GM18873 (cell line): ENCODE measurements around the gene LDLRAD4.

Experiments used
- ATAC-seq: cut with Tn5 transposase; IDR thresholded peaks from one replicate; pipeline ENCODE4 v1.9.1; 2021; ENCODE audit warnings: mild to moderate bottlenecking, moderate library complexity, moderate number of reproducible peaks; ENCODE audit not compliant: unreplicated experiment, low FRiP score

LDLRAD4 gene

DNA sequence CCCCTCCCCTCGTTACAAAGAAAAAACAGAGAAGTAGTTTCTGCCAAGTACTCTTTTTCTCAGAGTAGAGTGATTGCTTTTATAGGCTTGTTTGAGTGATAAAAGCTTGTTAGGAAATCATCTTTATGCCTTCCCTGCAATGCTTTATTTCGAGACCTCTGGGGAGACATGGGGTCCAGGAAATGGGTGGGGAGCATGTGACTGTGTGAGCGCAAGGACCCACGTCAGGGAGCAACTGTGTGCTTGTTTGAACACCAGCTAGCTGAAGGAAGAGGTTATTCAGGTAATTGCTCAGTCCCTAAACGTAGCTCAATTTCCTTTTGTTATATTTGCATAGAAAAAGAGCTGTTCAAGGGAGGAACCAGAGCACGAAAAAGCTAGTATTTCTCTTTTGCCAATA is 320.5 kb downstream of the LDLRAD4 start:
- ATAC-seq = no peak

DNA sequence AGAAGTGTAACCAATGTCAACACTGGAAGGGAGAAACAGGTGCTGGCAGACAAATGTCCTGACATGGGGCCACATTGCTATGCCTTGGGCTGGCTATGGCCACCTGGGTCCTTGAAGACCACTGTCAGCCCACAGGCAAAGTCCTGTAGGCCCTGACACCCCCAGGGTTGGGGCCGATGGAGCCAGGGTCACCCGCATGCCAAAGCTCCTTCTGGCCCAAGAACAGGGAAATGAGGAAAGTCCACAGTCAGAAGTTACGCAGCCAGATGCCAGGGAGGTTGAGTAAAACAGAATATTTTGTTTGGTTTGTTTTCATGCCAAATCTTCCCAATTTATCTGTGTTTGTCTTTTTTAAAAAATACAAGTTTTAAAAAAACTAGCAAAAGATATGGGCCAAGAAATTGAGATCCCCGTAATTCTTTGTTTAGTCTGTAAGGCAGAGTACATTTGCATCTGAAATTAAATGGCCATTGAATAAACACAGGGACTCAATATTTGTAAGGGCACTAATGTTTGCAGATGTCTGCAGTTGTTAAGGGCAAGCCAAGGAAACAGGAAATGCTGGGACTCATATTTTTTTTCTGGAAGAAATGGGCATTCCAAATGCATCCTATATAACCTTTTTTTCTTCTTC is 321.4 kb downstream of the LDLRAD4 start:
- ATAC-seq = no peak

DNA sequence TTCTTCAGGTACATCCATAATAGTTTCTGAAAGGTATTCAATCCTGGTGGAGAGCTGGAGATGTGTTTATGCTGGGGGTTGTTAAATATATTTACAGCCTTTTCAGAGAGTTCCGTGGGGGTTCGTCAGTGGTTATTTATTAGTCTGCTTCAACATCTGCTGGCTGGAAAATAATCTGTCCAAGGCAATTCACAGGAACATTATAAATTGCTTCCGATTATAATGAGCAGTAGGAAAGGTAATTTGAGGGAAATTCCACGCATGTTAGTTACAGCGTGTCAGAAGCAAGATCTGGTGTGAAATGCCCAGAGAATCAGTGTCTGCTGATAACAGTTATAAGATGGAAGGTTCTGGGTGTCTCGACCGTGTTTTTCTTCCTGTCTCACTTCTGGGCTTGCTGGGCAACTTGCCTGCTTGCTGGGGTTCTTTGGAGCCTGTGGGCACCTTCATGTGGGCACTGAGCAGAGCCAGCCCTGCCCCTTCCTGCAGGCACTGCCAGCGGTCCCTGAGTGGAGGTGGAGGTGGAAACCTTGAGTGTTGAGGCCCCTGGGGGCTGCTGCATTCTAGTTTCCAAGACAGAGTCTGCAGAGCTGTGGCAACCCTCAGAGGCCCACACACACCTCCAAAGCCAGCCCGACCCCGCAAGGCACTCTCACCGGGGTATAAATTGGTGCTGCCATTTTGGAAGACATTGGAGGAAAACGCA is 322.1 kb downstream of the LDLRAD4 start:
- ATAC-seq = no peak

DNA sequence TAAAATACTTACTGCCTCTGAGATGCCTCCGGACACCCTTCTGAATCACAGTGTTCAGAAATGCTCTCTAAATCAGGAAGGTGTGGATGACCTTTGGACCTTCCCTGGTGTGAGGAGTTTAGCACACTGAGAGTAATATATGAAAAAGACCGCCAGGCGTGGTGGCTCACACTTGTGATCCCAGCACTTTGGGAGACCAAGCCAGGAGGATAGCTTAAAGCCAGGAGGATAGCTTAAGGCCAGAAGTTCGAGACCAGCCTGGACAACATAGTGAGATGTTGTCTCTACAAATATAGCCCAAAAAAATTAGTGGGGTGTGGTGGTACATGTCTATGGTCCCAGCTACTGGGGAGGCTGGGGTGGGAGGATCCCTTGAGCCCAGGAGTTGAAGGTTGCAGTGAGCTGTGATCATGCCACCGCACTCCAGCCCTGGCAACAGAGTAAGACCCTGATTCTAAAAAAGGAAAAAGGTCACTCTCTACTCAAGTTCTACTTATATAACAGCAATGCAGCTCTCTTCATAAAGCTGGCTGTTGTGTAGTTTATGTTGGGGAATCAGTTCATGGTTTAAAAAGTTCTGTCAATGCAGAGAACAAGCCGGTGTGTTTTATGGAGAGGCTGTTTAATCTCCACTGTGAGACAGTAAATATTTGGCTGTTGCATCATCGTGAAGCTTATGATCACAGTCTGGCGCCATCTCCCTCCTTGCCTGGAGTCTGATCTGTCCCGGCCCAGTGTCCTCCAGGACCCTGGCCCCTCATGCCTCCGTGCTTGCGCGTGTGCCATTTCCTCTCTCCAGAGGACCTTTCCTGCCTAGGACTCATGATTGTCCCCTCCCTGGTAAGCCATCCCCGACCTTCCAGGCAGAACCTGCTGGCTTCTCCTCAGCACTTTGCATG is 323.3 kb downstream of the LDLRAD4 start:
- no peak for ATAC-seq

DNA sequence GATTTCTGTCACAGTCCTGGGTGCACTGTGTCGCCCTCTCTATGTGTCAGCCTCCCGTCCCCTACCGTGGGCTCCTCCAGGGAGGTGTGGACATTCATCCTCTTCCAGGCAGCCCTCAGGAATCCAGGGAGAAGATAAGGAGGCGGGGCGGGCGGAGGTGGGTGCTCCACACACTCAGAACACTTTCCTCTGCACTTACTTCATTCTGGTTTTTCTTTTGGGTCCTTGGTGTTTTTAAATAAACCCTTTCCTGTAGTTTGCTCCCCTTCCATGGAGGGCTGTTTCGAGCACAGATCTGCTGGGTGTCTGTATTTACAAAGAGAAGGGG is 323.9 kb downstream of the LDLRAD4 start:
- no peak for ATAC-seq

DNA sequence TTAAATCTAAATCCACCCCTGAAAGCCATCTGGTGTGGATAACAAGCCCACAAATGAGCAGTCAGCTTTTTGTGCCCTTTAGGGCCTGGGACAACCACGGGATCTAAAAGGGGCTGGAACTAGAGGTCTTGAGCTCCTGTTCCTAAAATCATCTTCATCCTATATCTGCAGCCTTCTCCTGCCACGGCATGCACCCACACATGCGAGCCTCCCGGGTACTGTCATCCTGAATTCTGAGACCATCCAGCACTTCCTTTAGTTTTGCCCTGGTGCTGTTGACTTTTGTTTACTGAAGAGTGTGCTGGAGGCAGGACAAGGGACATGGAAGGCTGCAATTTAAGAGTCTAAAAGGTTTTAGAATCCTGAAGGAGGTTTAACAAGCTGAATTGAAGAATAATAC is 324.6 kb downstream of the LDLRAD4 start:
- no peak for ATAC-seq

DNA sequence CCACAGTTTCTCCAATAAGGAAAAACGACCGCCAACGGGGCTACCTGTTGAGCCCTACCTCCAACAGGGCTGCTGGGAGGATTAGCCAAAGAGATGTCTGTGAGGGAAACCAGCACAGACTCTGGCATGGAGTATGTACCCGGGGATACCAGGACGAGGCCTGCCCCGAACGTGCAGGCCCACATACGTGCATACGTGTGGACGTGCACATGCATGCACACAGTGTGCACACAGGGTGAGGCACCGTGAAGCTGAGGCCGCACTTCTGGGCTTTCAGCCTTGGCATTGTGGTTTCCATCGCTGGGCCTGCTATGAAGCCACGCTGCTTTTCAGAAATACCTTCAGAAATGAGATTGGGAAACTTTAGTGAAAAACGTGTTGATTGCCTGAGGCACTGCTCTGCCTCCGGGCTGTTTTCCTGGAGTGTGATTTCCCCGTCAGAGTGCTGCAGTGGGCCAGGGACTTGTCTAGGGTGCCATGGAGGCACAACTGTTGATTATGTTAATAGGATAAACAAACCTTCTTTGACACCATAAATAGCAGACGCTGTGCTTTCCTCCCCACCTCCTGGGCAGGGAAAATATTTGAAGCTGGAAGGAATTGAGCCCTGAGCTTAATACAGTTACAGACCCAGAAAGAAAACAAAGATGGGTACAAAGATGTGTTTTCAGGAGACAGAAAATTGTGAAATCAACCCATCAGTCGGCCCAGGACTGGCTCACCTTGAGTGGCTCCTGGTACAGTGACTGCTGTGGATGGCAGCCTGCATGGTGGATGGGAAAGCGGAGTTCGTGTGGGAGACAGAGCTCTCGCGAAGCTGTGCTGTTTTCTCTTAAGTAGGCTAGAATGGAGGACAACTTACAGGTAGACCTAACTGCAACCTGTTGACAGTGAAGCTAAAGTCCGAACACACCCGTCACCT is 325.5 kb downstream of the LDLRAD4 start:
- no peak for ATAC-seq

DNA sequence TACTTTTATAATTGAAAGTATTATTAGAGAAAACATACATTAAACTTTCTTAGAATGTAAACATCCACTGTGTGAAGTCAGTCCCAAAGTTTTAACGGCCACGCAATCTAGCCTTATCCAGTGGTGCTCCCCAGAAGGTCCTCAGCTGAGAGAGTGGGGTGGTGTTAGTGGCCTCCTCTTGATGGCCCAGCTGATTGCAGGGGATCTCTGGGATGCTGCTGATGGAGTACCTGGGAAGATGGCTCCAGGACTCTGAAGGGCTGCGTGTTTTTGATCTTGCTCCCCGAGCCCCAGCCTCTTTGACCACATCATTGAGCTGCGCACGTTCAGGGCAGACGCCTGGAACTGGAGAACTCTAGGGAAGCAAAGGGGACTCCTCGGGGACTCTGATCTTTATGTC is 326.4 kb downstream of the LDLRAD4 start:
- ATAC-seq = no peak

DNA sequence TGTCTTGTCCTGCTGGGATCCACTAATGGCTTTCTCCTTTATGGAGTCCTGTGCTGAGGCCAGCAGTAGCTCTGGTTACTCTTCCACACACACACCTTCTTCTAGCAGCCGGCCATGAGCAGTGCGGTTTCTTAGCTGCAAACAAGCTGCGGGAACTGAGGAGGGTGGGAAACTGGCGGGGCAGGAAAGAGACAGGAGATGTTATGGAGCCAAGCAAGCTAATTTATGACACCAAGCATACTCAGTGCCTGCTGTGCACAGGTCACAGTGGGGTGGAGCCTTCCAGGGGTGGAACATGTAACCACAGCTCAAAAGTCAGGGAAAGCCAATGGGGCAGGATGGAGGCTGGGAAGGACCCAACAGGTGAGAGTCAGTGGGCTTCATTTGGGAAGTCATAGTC is 327.0 kb downstream of the LDLRAD4 start:
- no peak for ATAC-seq

DNA sequence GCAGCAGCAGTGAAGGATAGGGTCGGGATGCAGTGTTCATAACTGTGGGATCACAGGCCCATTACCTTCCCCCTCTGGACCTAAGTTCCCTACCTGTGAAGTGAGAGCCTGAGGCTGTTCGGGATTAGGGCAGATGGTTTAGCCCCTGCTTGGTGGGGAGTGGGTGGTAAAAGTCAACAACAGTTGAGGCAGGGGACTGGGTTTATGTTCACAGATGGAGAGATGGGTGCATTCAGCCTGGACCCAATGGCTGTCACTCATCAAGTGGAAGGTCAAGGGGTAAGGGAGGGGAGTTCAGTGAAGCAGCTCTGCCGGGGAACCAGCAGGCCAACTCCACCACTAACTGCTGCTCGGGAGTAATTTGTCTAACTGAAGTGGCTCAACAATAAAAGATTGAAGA is 327.4 kb downstream of the LDLRAD4 start:
- no peak for ATAC-seq

DNA sequence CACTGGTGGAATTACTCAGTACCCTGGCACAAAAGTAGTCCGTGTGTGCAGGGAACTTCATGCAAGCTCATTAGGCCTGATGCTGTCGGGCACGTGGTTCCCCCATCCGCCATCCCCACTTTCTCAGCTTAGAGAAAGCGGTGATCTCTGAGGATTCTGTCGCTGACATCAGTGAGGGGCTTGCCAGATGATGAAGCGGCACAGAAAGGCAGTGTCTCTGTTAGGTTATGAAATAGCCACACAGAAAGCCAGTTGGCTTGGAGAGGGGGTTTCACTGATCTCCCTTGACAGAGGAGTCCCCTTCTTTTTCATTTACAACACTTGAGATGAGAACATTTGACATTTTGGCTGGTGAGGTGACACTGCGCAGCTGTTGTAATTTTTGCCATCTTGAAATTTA is 328.1 kb downstream of the LDLRAD4 start:
- no peak for ATAC-seq

DNA sequence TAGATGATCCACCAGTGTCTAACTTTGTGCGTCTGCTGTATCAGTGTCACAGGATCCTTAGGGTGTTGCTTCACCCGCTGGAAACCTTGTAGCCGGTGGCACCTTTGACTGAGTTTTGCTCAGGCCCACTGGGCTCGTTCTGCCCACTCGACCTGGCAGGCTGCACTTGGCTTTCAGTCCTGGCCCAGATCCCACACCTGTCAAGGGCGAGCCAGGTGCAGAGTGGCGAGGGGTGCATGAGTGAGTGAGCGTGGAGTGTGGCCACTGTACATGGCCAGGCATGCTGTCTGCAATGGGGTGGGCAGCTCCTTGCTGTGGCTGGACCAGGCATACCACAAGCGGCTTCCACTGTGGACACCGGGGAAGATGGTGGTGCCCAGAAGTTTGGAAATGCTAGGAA is 328.8 kb downstream of the LDLRAD4 start:
- ATAC-seq = no peak

DNA sequence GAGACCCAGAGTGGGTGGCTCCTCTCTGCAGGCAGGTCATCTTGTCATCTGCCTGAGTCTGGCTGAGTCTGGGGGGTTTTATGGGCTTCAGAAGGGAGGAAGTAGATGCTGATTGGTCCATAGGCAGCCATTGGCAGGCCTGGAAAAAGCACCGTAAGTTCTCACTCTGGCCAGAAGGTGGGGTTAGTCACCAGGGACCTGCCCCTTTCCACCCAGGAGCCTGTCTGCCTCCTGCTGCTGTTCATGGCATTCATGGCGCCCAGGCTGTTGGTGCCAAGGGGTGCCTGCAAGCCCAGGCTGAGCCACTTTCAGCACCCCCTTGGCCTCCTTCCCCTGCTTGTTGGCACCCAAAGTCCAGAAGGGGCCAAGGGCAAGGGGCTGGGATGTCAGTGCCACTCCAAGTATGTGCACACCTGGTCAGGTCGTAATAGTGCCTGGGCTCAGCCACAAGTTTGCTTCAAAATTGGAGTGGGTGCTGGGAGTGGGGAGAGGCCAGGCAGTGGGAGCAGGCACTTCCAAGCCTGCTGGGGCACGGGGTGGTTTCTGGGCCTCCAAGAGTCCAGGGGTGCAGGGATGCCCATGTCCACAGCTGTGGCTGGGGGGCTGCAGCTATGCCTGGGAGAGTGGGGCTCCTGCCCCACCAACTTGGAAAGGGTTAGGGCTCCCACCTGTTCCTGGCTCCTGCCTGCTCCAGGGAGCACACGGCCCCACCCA is 329.7 kb downstream of the LDLRAD4 start:
- no peak for ATAC-seq

DNA sequence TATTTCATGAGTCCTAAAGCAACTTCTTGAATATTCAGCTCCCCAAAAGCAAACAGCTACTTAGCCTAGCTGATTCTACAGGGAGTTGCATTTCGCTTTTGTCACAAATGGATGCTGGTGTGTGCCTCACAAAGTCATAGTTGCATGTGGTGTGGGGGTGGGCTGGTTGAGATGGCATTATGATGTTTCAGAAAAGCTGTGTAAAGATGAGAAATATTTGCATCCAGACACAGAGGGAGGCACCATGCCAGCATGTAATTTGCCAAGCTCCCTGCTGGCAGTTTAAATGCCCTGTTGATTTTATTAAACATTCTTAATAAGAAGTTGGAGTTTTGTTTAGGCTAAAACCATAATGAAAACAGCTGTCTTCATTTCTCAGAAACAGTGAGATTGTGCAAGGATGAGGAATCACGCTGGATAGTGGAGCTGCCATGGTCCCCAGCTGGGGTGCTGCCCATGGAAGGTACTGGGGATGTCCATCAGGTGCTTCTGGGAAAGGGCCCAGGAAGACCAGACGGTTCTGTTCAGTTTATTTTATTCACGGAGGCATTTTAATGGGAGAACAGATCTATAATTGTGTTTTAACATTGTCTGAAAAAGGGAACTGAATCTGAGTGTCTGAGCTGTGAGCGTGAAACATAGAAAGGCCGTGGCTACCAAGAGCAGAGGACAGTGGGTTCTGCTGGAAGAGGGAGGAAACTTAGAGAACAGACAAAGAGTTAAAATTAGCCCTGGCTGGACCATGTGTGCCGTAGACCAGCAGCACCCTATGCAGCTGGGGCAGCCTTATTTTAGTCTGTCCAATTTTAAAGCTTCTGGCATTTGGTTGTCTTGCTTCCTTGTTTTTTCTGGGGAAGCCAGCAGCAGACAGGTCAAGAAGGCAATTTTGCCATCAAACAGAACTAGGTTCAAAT is 330.7 kb downstream of the LDLRAD4 start:
- ATAC-seq = no peak

DNA sequence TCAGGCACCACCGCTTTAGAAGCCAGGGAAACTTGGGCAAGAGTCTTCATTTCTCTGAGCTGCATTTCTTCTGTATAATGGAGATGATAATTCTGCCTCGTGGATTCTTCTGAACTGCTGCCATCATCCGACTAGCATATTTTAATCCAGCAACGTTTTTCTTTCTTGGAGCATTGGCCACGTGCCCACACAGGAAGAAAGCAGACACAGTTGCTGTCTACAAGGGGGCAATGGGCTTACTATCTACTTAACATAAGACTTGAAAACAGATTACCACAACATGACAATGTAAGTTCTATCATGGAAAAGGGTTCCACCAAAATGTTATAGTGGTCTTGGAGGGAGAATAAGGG is 331.3 kb downstream of the LDLRAD4 start:
- no peak for ATAC-seq

DNA sequence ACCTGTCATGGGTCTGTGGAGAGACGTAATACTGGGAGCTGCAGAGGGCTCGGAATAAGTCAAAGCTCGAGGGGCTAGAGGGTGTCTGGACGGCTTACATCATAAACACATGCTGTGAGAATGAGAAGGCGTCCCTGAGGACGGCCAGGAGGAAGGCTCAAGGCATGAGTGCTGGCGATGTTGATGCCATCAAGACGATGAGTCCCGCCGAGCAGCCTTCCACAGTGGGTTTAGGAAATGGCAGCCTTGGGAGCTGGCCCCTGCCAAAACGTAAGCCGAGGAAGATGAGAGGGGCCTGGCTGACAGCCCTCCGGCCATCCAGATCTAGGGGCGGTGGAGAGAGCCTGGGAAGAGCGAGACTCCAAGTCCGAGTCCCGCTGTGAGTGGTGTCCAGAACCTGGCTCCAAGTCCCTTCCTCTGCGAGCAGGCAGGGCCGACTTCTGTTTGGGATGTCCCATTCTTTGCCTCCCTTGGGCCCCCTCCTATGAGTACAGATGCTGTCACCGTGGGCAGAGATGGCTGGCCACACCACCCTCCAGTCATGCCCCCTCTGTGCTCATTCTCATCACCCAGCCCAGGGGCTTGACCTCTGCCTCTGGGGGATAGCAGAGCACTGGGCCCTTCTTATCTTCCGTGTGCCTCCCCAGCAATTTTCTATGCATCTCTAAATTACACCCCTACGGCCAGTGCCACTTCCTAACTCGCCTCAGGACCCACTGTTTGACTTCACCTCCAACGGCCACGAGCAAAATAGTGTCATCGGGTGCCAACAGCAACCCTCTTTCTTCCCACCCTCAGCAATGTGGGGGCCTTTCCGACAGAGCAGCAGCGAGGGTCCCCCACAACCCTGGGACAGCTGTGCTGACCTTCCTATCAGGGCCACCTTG is 332.1 kb downstream of the LDLRAD4 start:
- ATAC-seq = no peak

DNA sequence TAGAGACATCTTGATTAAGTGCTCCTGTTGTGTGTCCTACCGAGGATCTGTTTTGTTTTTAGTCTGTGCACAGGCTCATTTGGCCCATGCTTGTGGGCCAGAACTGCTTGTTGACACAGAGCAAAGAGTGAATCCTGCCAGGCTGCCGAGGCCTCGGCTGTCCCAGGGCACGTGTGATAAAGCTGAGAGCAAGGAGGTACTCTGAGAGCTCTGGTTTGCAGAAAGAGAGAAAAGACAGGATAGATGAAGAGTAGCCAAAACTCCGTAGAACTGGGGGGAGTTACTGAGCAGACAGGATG is 332.7 kb downstream of the LDLRAD4 start:
- no peak for ATAC-seq
